Measurements from ENCODE around the gene NDUFAF4.

Gene NDUFAF4

GRCh38 chr6:96852605-96853004 lies 45.1 kb downstream of the NDUFAF4 start:
- TF ChIP-seq CTCF (IDR thresholded peaks at IDR 0.05; ENCODE audit: low read depth, low read length) (no peak), EZH2phosphoT487 (IDR thresholded peaks at IDR 0.05; ENCODE audit: low read depth) (no peak)
- H2AFZ ChIP-seq (ENCODE audit: low read depth, low read length): no peak overlapping the region

GRCh38 chr6:96851858-96852257 lies 45.8 kb downstream of the NDUFAF4 start:
- no peak for TF ChIP-seq CTCF (IDR thresholded peaks at IDR 0.05; ENCODE audit: low read depth, low read length)
- no peak for TF ChIP-seq EZH2phosphoT487 (IDR thresholded peaks at IDR 0.05; ENCODE audit: low read depth)
- H4K20me1 ChIP-seq (ENCODE audit: insufficient read depth, low read length): no peaks in the 10 kb centered on the region
- H3K79me2 ChIP-seq (ENCODE audit: low read length): no peaks in the 10 kb centered on the region
- no peak overlapping the region for H3K4me3 ChIP-seq (ENCODE audit: low read length)
- no peaks in the 10 kb centered on the region for H3K36me3 ChIP-seq (replicated peaks; ENCODE audit: low read depth, low read length)
- no peak overlapping the region for H3K4me2 ChIP-seq (ENCODE audit: low read length)
- no peak overlapping the region for H3K27ac ChIP-seq (ENCODE audit: low read length)
- H3K9me3 ChIP-seq (ENCODE audit: insufficient read depth, low read length): no peaks in the 10 kb centered on the region
- H3K27me3 ChIP-seq (ENCODE audit: low read depth, low read length): no peaks in the 10 kb centered on the region
- H3K4me1 ChIP-seq (ENCODE audit: low read length): no peaks in the 10 kb centered on the region
- H3K9ac ChIP-seq (ENCODE audit: low read length): no peak overlapping the region
- no peak overlapping the region for H2AFZ ChIP-seq (ENCODE audit: low read depth, low read length)

More at GRCh38 chr6:96852605-96853004, 45.1 kb downstream of the NDUFAF4 start:
- H3K4me2 ChIP-seq (ENCODE audit: low read length): no peak overlapping the region
- no peaks in the 10 kb centered on the region for H4K20me1 ChIP-seq (ENCODE audit: insufficient read depth, low read length)
- H3K36me3 ChIP-seq (replicated peaks; ENCODE audit: low read depth, low read length): no peaks in the 10 kb centered on the region
- no peaks in the 10 kb centered on the region for H3K27me3 ChIP-seq (ENCODE audit: low read depth, low read length)
- H3K4me3 ChIP-seq (ENCODE audit: low read length): no peak overlapping the region
- no peaks in the 10 kb centered on the region for H3K79me2 ChIP-seq (ENCODE audit: low read length)
- H3K27ac ChIP-seq (ENCODE audit: low read length): no peak overlapping the region
- H3K4me1 ChIP-seq (ENCODE audit: low read length): no peaks in the 10 kb centered on the region
- no peak overlapping the region for H3K9ac ChIP-seq (ENCODE audit: low read length)
- no peaks in the 10 kb centered on the region for H3K9me3 ChIP-seq (ENCODE audit: insufficient read depth, low read length)

- no peaks in the 10 kb centered on the region for H3K9me3 ChIP-seq (ENCODE audit: insufficient read depth, low read length)
- H3K4me2 ChIP-seq (ENCODE audit: low read length): no peak overlapping the region
- no peaks in the 10 kb centered on the region for H3K36me3 ChIP-seq (replicated peaks; ENCODE audit: low read depth, low read length)
- H3K4me3 ChIP-seq (ENCODE audit: low read length): no peak overlapping the region
- H3K79me2 ChIP-seq (ENCODE audit: low read length): no peaks in the 10 kb centered on the region
- no peak overlapping the region for H3K27ac ChIP-seq (ENCODE audit: low read length)
- H2AFZ ChIP-seq (ENCODE audit: low read depth, low read length): no peak overlapping the region
- no peak for TF ChIP-seq CTCF (IDR thresholded peaks at IDR 0.05; ENCODE audit: low read depth, low read length)
- TF ChIP-seq EZH2phosphoT487 (IDR thresholded peaks at IDR 0.05; ENCODE audit: low read depth): no peak
- H4K20me1 ChIP-seq (ENCODE audit: insufficient read depth, low read length): no peaks in the 10 kb centered on the region
- H3K27me3 ChIP-seq (ENCODE audit: low read depth, low read length): no peaks in the 10 kb centered on the region
- no peaks in the 10 kb centered on the region for H3K4me1 ChIP-seq (ENCODE audit: low read length)
- H3K9ac ChIP-seq (ENCODE audit: low read length): no peak overlapping the region
Observed at GRCh38 chr6:96849615-96850014, 48.1 kb downstream of the NDUFAF4 start.

GRCh38 chr6:96844530-96844929 lies 53.2 kb downstream of the NDUFAF4 start:
- Histone ChIP-seq H4K20me1 (ENCODE audit: insufficient read depth, low read length) (no peaks in the 10 kb centered on the region), H3K79me2 (ENCODE audit: low read length) (no peaks in the 10 kb centered on the region), H3K4me3 (ENCODE audit: low read length) (no peak overlapping the region), H3K36me3 (replicated peaks; ENCODE audit: low read depth, low read length) (no peaks in the 10 kb centered on the region), H2AFZ (ENCODE audit: low read depth, low read length) (no peak overlapping the region), H3K27ac (ENCODE audit: low read length) (no peak overlapping the region), H3K27me3 (ENCODE audit: low read depth, low read length) (no peaks in the 10 kb centered on the region), H3K9me3 (ENCODE audit: insufficient read depth, low read length) (no peaks in the 10 kb centered on the region), H3K4me2 (ENCODE audit: low read length) (no peak overlapping the region), H3K4me1 (ENCODE audit: low read length) (no peaks in the 10 kb centered on the region), H3K9ac (ENCODE audit: low read length) (no peak overlapping the region)
- TF ChIP-seq EZH2phosphoT487 (IDR thresholded peaks at IDR 0.05; ENCODE audit: low read depth) (no peak), CTCF (IDR thresholded peaks at IDR 0.05; ENCODE audit: low read depth, low read length) (no peak)
